CD4-positive, alpha-beta T cell (primary cell): Measurements from ENCODE around the gene CALCR. TPM values are rescaled to one million over a fixed set of nuclear protein-coding genes. Genes with fewer than 3 reads are reported as not detected.

Experiments
- ATAC-seq: fragments of 200-7000 bp; cut with Tn5 transposase; one replicate; pipeline ENCODE4 v1.10.0; 2022; ENCODE audit warnings: mild to moderate bottlenecking; ENCODE audit not compliant: poor library complexity
- CTCF ChIA-PET: fragments of 350-600 bp; sonication (Branson Sonifier 250); formaldehyde crosslinking; loops from one replicate; lab custom pipeline; 2021; ENCODE audit warnings: antibody characterized with exemption, inconsistent platforms; lab: Charles Lee
- POLR2A ChIA-PET: fragments of 350-600 bp; sonication (Branson Sonifier 250); formaldehyde crosslinking; loops from one replicate; lab custom pipeline; 2021; ENCODE audit warnings: antibody characterized with exemption, inconsistent platforms; lab: Charles Lee
- DNase-seq, 14 experiments: peaks; one replicate each; pipeline ENCODE4 v3.0.0-alpha.2; 2013 to 2020; ENCODE audit warnings: mixed read lengths in 2 of 14
- H3K27ac ChIP-seq, 2 donors: one replicate each; pipeline versions ENCODE4 v1.5.1 to v1.7.0; 2013; ENCODE audit warnings: low read length in 2 of 2, low read depth in 1 of 2, mild to moderate bottlenecking in 1 of 2
- H3K27me3 ChIP-seq, 2 experiments: 1 replicate in 1 of 2; 2 replicates in 1 of 2; pipeline versions ENCODE4 v1.6.1 to v1.7.0; 2013; ENCODE audit warnings: low read length in 2 of 2, control low read depth in 1 of 2, mild to moderate bottlenecking in 1 of 2, moderate library complexity in 1 of 2; ENCODE audit not compliant: insufficient read depth in 2 of 2, control insufficient read depth in 1 of 2
- H3K36me3 ChIP-seq: one replicate; pipeline ENCODE4 v1.6.1; 2013; ENCODE audit warnings: low read length, control low read depth; ENCODE audit not compliant: insufficient read depth
- H3K4me1 ChIP-seq: one replicate; pipeline ENCODE4 v1.6.1; 2013; ENCODE audit warnings: low read length, control low read depth; ENCODE audit not compliant: insufficient read depth
- H3K4me3 ChIP-seq: one replicate; pipeline ENCODE4 v1.5.1; 2013; ENCODE audit warnings: mild to moderate bottlenecking, low read length, moderate library complexity
- H3K9me3 ChIP-seq, 2 experiments: 1 replicate in 1 of 2; 2 replicates in 1 of 2; pipeline versions ENCODE4 v1.6.1 to v1.7.0; 2013; ENCODE audit warnings: low read length in 2 of 2, mild to moderate bottlenecking in 2 of 2, control low read depth in 1 of 2, moderate library complexity in 1 of 2; ENCODE audit not compliant: control insufficient read depth in 1 of 2, insufficient read depth in 1 of 2
- H3K27ac Mint-ChIP-seq: one replicate; pipeline ENCODE4 v1.8.0; 2020; ENCODE audit warnings: mixed read lengths
- H3K27me3 Mint-ChIP-seq: one replicate; pipeline ENCODE4 v1.8.0; 2021; ENCODE audit warnings: mixed read lengths
- H3K36me3 Mint-ChIP-seq: one replicate; pipeline ENCODE4 v1.8.0; 2021; ENCODE audit warnings: low read depth, mixed read lengths
- H3K4me1 Mint-ChIP-seq: one replicate; pipeline ENCODE4 v1.8.0; 2021; ENCODE audit warnings: low read depth, mixed read lengths
- H3K4me3 Mint-ChIP-seq: one replicate; pipeline ENCODE4 v1.8.0; 2020; ENCODE audit warnings: mild to moderate bottlenecking, mixed read lengths
- H3K9me3 Mint-ChIP-seq: one replicate; pipeline ENCODE4 v1.8.0; 2020; ENCODE audit warnings: mixed read lengths
- CTCF ChIP-seq: fragments of 200-600 bp; IDR thresholded peaks from one replicate; pipeline ENCODE4 v1.8.0; 2022; ENCODE audit warnings: antibody characterized with exemption, mild to moderate bottlenecking
- intact Hi-C, 2 experiments: fragments of 100-400 bp; cut with DNase I in 1 of 2; cut with micrococcal nuclease in 1 of 2; formaldehyde crosslinking; loops; one replicate each; pipeline versions ENCODE4 v1.15.1 to v1.9.0; 2023 to 2025; cut with DNase I, micrococcal nuclease
- polyA plus RNA-seq, 2 donors: library from polyadenylated mRNA; unstranded; fragments of 120-200 nt; gene quantifications; one replicate each; pipeline ENCODE4 v1.2.1, GENCODE V29; 2013
- total RNA-seq, 174 experiments: library from RNA in 2 of 174; stranded (reverse) in 2 of 174; gene quantifications; one replicate each; pipeline ENCODE4 v1.2.3 and lab custom pipeline; 2021 to 2026

Gene CALCR
- total RNA-seq: not detected
- not detected for polyA plus RNA-seq (2013, experiment 1 of 2)
- polyA plus RNA-seq (2013, experiment 2 of 2): 0.20 TPM
- 0 to 0.19 (median 0) reads per million in 172 experiments for total RNA-seq (lab: John Stamatoyannopoulos, UW)

- Histone ChIP-seq H3K27me3 (peaks cover 7 to 21% of the 10 kb centered on the region in 2 experiments), H3K4me1 (no peaks in the 10 kb centered on the region), H3K9me3 (peaks cover 0 to 5% of the 10 kb centered on the region in 2 experiments), H3K36me3 (no peaks in the 10 kb centered on the region), H3K4me3 (no peak within 1 kb of the TSS), H3K27ac (no peak within 1 kb of the TSS)
- DNase-seq (no peak), ATAC-seq (no peak)
- no peaks in the 10 kb centered on the region for H3K4me1 Mint-ChIP-seq
- CTCF ChIA-PET: no interaction called here
- no peak for TF ChIP-seq CTCF
- no peak within 1 kb of the TSS for H3K4me3 Mint-ChIP-seq
- POLR2A ChIA-PET: no interaction called here
- intact Hi-C loops: no loop called here
- H3K27ac Mint-ChIP-seq: no peak within 1 kb of the TSS
- peaks cover 53% of the 10 kb centered on the region for H3K27me3 Mint-ChIP-seq
- H3K36me3 Mint-ChIP-seq: no peaks in the 10 kb centered on the region
- no peaks in the 10 kb centered on the region for H3K9me3 Mint-ChIP-seq
Observed at GRCh38 chr7:93574646-93575554, at the start of gene CALCR. Gene CALCR (minus strand): TSS chr7:93574724. CDS start chr7:93486981, 87,743 bp downstream.

- Histone ChIP-seq H3K27me3 (no peaks in the 10 kb centered on the region), H3K4me1 (no peaks in the 10 kb centered on the region), H3K36me3 (no peaks in the 10 kb centered on the region), H3K9me3 (no peaks in the 10 kb centered on the region), H3K4me3 (no peak overlapping the region), H3K27ac (no peak overlapping the region)
- Mint-ChIP-seq H3K4me3 (no peak overlapping the region), H3K27ac (no peak overlapping the region), H3K36me3 (no peaks in the 10 kb centered on the region), H3K9me3 (no peaks in the 10 kb centered on the region), H3K27me3 (no peaks in the 10 kb centered on the region), H3K4me1 (no peaks in the 10 kb centered on the region)
- POLR2A ChIA-PET: no interaction called here
- no peak for TF ChIP-seq CTCF
- ATAC-seq: no peak
- CTCF ChIA-PET: no interaction called here
- intact Hi-C loops: no loop called here
- no peak for DNase-seq
Observed at GRCh38 chr7:93623816-93624215, 49.3 kb upstream of the CALCR start.

DNA sequence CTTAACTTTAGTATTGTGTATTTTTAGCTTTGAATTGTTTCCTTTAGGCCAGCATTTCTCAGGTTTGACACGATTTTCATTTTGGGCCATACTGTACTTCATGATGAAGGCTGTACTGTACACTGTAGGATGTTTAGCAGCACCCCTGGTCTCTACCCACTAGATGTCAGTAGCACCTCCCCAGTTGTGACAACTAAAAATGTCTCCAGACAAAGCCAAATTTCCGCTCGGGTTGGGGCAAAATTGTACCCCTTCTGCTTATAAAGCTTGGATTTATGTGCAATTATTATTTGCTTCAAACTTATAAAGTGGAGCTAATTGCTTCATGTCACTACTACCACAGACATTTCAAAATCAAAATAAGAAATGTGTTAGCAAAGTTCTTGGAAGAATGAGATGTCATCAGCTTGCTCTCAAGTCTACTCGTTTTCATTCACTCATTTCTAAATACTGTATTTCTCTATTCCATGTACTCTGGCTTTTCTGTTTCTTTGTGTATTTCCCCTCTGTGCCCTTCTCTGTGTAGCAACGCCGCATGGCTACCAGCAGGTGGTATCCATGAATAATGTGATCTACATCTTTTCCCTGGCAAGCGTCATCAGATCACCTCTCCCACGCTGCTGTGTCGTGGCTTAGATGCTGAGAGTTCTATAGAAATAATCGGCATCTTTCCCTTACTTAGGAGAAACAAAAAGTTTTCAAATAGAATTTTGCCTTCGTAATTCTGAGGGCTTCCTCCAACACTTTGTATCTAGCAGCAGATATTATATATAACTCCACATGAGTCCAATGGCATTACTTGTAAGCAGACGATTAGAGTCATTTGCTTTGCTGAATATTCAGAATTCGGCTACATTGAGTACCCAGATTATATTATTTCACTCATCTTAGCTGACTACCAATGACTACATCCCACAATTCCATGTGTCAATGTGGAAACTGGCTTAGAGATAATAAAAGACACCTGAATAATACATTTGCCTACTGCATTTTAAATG lies 47.8 kb upstream of the CALCR start:
- ChIA-PET POLR2A (no interaction called here), CTCF (no interaction called here)
- no peaks in the 10 kb centered on the region for H3K36me3 ChIP-seq
- H3K27me3 Mint-ChIP-seq: no peaks in the 10 kb centered on the region
- intact Hi-C loops: no loop called here
- no peaks in the 10 kb centered on the region for H3K4me1 ChIP-seq
- no peak overlapping the region for H3K27ac ChIP-seq
- no peaks in the 10 kb centered on the region for H3K4me1 Mint-ChIP-seq
- TF ChIP-seq CTCF: no peak
- H3K4me3 Mint-ChIP-seq: no peak overlapping the region
- no peak for DNase-seq
- no peaks in the 10 kb centered on the region for H3K36me3 Mint-ChIP-seq
- no peak overlapping the region for H3K27ac Mint-ChIP-seq
- H3K27me3 ChIP-seq: no peaks in the 10 kb centered on the region
- no peak for ATAC-seq
- no peak overlapping the region for H3K4me3 ChIP-seq
- no peaks in the 10 kb centered on the region for H3K9me3 Mint-ChIP-seq
- H3K9me3 ChIP-seq: no peaks in the 10 kb centered on the region
